Esophagus muscularis mucosa (tissue), 4 donors: ENCODE data around the gene PRDM1.
A peak's percentile ranks its signal among the peaks of the same experiment; 100 is the strongest.

Experiments
- CTCF ChIP-seq, 3 experiments: fragments of 200-600 bp in 2 of 3; fragments of 450-650 bp in 1 of 3; sonication (generic) in 2 of 3; IDR thresholded peaks; one replicate each; pipeline ENCODE4 v1.5.1; 2017 to 2019; ENCODE audit warnings: antibody characterized with exemption in 3 of 3, mild to moderate bottlenecking in 2 of 3, moderate library complexity in 1 of 3
- EP300 ChIP-seq: sonication (generic); formaldehyde crosslinking; IDR thresholded peaks from one replicate; pipeline ENCODE4 v1.6.1; 2017; ENCODE audit warnings: antibody characterized with exemption
- POLR2A ChIP-seq: fragments of 450-650 bp; IDR thresholded peaks from one replicate; pipeline ENCODE4 v1.6.1; 2017; ENCODE audit warnings: antibody characterized with exemption, moderate library complexity, mild to moderate bottlenecking, low read depth
- POLR2AphosphoS5 ChIP-seq, 2 donors: sonication (generic); formaldehyde crosslinking; IDR thresholded peaks; one replicate each; pipeline ENCODE4 v1.6.1; 2017; ENCODE audit warnings: antibody characterized with exemption in 2 of 2

- TF ChIP-seq CTCF (IDR thresholded peaks at IDR 0.05), result no peak
- no peak for TF ChIP-seq EP300
- TF ChIP-seq POLR2A, result no peak
- peak; percentile 38 to 53 for TF ChIP-seq POLR2AphosphoS5 (IDR thresholded peaks at IDR 0.05)
Measured at GRCh38 chr6:106098383-106099234, 12.5 kb downstream of the PRDM1 start.
